ENCODE measurements around the gene CDC27.

- TF ChIP-seq CTCF (IDR thresholded peaks at IDR 0.05), result no peak
- TF ChIP-seq POLR2AphosphoS5 (IDR thresholded peaks at IDR 0.05), result no peak
- no peak for TF ChIP-seq POLR2A (IDR thresholded peaks at IDR 0.05; ENCODE audit: low read depth)
- no peak for TF ChIP-seq EP300 (IDR thresholded peaks at IDR 0.05)
These were observed 24.0 kb downstream of the CDC27 start for GRCh38 chr17:47165137-47165536.
